H1 (cell line): ENCODE data around the gene DYSF. TPM values are rescaled to one million over a fixed set of nuclear protein-coding genes. Genes with fewer than 3 reads are reported as not detected.

Experiments
- CTCF ChIA-PET: fragments of 300-600 bp; sonication (Branson Sonifier 250); formaldehyde crosslinking; loops from one replicate; lab custom pipeline; 2021; ENCODE audit not compliant: partially characterized antibody; lab: Charles Lee
- POLR2A ChIA-PET: fragments of 300-600 bp; sonication (Branson Sonifier 250); formaldehyde crosslinking; loops from one replicate; lab custom pipeline; 2021; ENCODE audit warnings: inconsistent platforms; ENCODE audit not compliant: partially characterized antibody; lab: Charles Lee
- DNase-seq, 2 experiments: peaks; one replicate each; pipeline versions ENCODE4 v3.0.0 to v3.0.0-alpha.2; 2010 to 2022; ENCODE audit warnings: low spot score in 2 of 2, low read depth in 1 of 2, mixed read lengths in 1 of 2
- FAIRE-seq: peaks from 2 replicates; lab custom pipeline; 2011; peaks lifted over from hg19 to GRCh38; lab: Jason Lieb, UNC
- H2AFZ ChIP-seq: 2 replicates; pipeline ENCODE4 v1.8.1; 2012; ENCODE audit warnings: low read length, inconsistent platforms
- H2AK5ac ChIP-seq: 2 replicates; pipeline ENCODE4 v1.6.1; 2013; ENCODE audit warnings: low read depth, low read length
- H2BK120ac ChIP-seq: replicated peaks from 2 replicates; pipeline ENCODE3; 2013; ENCODE audit warnings: low read depth, low read length, inconsistent platforms
- H2BK12ac ChIP-seq: 2 replicates; pipeline ENCODE4 v1.6.1; 2013; ENCODE audit warnings: low read depth, low read length
- H2BK15ac ChIP-seq: 2 replicates; pipeline ENCODE4 v1.6.1; 2013; ENCODE audit warnings: low read length
- H2BK20ac ChIP-seq: 2 replicates; pipeline ENCODE4 v1.6.1; 2013; ENCODE audit warnings: low read length
- H2BK5ac ChIP-seq: 2 replicates; pipeline ENCODE4 v1.6.1; 2013; ENCODE audit warnings: low read depth, low read length
- H3K14ac ChIP-seq: 2 replicates; pipeline ENCODE4 v1.6.1; 2013; ENCODE audit warnings: inconsistent platforms; ENCODE audit not compliant: insufficient read length
- H3K18ac ChIP-seq: 2 replicates; pipeline ENCODE4 v1.6.1; 2013; ENCODE audit warnings: low read length; ENCODE audit errors: extremely low read depth
- H3K23ac ChIP-seq: 2 replicates; pipeline ENCODE4 v1.6.1; 2013; ENCODE audit warnings: inconsistent platforms; ENCODE audit not compliant: insufficient read length
- H3K23me2 ChIP-seq: 2 replicates; pipeline ENCODE4 v1.6.1; 2013; ENCODE audit warnings: low read depth, low read length
- H3K27ac ChIP-seq: 2 replicates; pipeline ENCODE4 v1.6.1; 2011; ENCODE audit warnings: low read depth, low read length, inconsistent platforms
- H3K27me3 ChIP-seq, 4 experiments: replicated peaks in 1 of 4; 1 replicate in 1 of 4; 2 replicates in 3 of 4; pipeline versions ENCODE4 v1.6.1 to v1.8.1; 2011 to 2013; ENCODE audit warnings: low read length in 3 of 4, mild to moderate bottlenecking in 3 of 4, inconsistent platforms in 2 of 4, mixed read lengths in 2 of 4, moderate library complexity in 1 of 4; ENCODE audit not compliant: control insufficient read depth in 3 of 4, insufficient read depth in 3 of 4; ENCODE audit errors: extremely low read depth in 1 of 4
- H3K36me3 ChIP-seq, 4 experiments: 2 replicates each; pipeline versions ENCODE4 v1.6.1 to v1.8.1; 2011 to 2013; ENCODE audit warnings: mild to moderate bottlenecking in 4 of 4, low read length in 3 of 4, moderate library complexity in 2 of 4, control low read depth in 1 of 4, inconsistent platforms in 1 of 4; ENCODE audit not compliant: insufficient read depth in 4 of 4, control insufficient read depth in 2 of 4
- H3K4ac ChIP-seq: replicated peaks from 2 replicates; pipeline ENCODE3; 2013; ENCODE audit warnings: low read length, low read depth, mixed read lengths, inconsistent platforms; ENCODE audit not compliant: insufficient read length
- H3K4me1 ChIP-seq, 4 experiments: replicated peaks in 1 of 4; 1 replicate in 1 of 4; 2 replicates in 3 of 4; pipeline versions ENCODE4 v1.6.1 to v1.8.1; 2011 to 2013; ENCODE audit warnings: low read length in 3 of 4, inconsistent platforms in 2 of 4, mixed read lengths in 1 of 4; ENCODE audit not compliant: insufficient read depth in 4 of 4, control insufficient read depth in 3 of 4
- H3K4me2 ChIP-seq, 2 experiments: 2 replicates each; pipeline versions ENCODE4 v1.6.1 to v1.8.1; 2011 to 2013; ENCODE audit warnings: low read depth in 2 of 2, low read length in 2 of 2, control low read depth in 1 of 2, inconsistent platforms in 1 of 2, mild to moderate bottlenecking in 1 of 2; ENCODE audit not compliant: insufficient read depth in 1 of 2
- H3K4me3 ChIP-seq, 4 experiments: fragments of 200-600, 300-600 bp in 1 of 4; sonication (generic), shearing (Covaris generic), sonication (Bioruptor Twin) in 1 of 4; 2 replicates each; pipeline versions ENCODE4 v1.5.1 to v1.8.1; 2011 to 2016; ENCODE audit warnings: low read length in 4 of 4, low read depth in 3 of 4, control low read depth in 2 of 4, inconsistent platforms in 2 of 4, mild to moderate bottlenecking in 2 of 4, mixed read lengths in 1 of 4, moderate library complexity in 1 of 4; ENCODE audit not compliant: insufficient read depth in 2 of 4; ENCODE audit errors: extremely low read depth in 1 of 4
- H3K56ac ChIP-seq: replicated peaks from 2 replicates; pipeline ENCODE3; 2013; ENCODE audit warnings: low read depth, mild to moderate bottlenecking, mixed read lengths, low read length, inconsistent platforms; ENCODE audit not compliant: insufficient read length
- H3K79me1 ChIP-seq: 2 replicates; pipeline ENCODE4 v1.6.1; 2013; ENCODE audit warnings: low read depth, low read length, control low read depth
- H3K79me2 ChIP-seq, 2 experiments: 2 replicates each; pipeline versions ENCODE4 v1.6.1 to v1.8.1; 2012 to 2013; ENCODE audit warnings: low read length in 2 of 2, mild to moderate bottlenecking in 2 of 2, inconsistent platforms in 1 of 2; ENCODE audit not compliant: insufficient read depth in 2 of 2, control insufficient read depth in 1 of 2
- H3K9ac ChIP-seq, 4 experiments: replicated peaks in 1 of 4; 1 replicate in 1 of 4; 2 replicates in 3 of 4; pipeline versions ENCODE4 v1.6.1 to v1.8.1; 2011 to 2013; ENCODE audit warnings: low read depth in 3 of 4, low read length in 3 of 4, control low read depth in 2 of 4, mild to moderate bottlenecking in 2 of 4, moderate library complexity in 2 of 4, inconsistent platforms in 1 of 4; ENCODE audit errors: extremely low read depth in 1 of 4
- H3K9me3 ChIP-seq, 2 experiments: 2 replicates each; pipeline versions ENCODE4 v1.6.1 to v1.8.1; 2012 to 2013; ENCODE audit warnings: mild to moderate bottlenecking in 2 of 2, moderate library complexity in 2 of 2, control low read depth in 1 of 2, inconsistent platforms in 1 of 2, low read depth in 1 of 2, low read length in 1 of 2, mixed read lengths in 1 of 2; ENCODE audit not compliant: insufficient read depth in 2 of 2
- H4K20me1 ChIP-seq, 2 experiments: replicated peaks in 1 of 2; 2 replicates each; pipeline versions ENCODE3 to v1.8.1; 2011 to 2013; ENCODE audit warnings: inconsistent platforms in 2 of 2, low read length in 2 of 2, mild to moderate bottlenecking in 1 of 2; ENCODE audit not compliant: insufficient read depth in 2 of 2, control insufficient read depth in 1 of 2
- H4K5ac ChIP-seq: 2 replicates; pipeline ENCODE4 v1.6.1; 2013; ENCODE audit warnings: low read length, low read depth, mixed read lengths, inconsistent platforms; ENCODE audit not compliant: insufficient read length
- H4K8ac ChIP-seq: 2 replicates; pipeline ENCODE4 v1.8.0; 2013; ENCODE audit warnings: mild to moderate bottlenecking, moderate library complexity, low read length, inconsistent platforms; ENCODE audit not compliant: insufficient read depth; ENCODE audit errors: extremely low read depth
- H4K91ac ChIP-seq: replicated peaks from 2 replicates; pipeline ENCODE3; 2013; ENCODE audit warnings: low read length, mixed read lengths, inconsistent platforms; ENCODE audit not compliant: insufficient read length
- ASH2L ChIP-seq: fragments of 200-600, 300-600 bp; sonication (generic); IDR thresholded peaks from one replicate; pipeline ENCODE4 v1.7.1; 2017; ENCODE audit warnings: low read length
- WGBS, 2 experiments: shearing (Covaris generic) in 1 of 2; methylation state at CpG; one replicate each; pipeline versions ENCODE4 v1.1.6 to v1.1.7; 2013 to 2015; ENCODE audit warnings: low lambda C conversion rate in 2 of 2, mixed read lengths in 2 of 2, inconsistent platforms in 1 of 2, low coverage in 1 of 2, missing lambda C conversion rate in 1 of 2; ENCODE audit not compliant: insufficient replicate concordance in 2 of 2, insufficient coverage in 1 of 2, insufficient read length in 1 of 2; ENCODE audit errors: extremely low coverage in 1 of 2, missing lambda C conversion rate in 1 of 2; 5-methylcytosine and 5-hydroxymethylcytosine counted together
- polyA plus RNA-seq, 7 experiments: library from polyadenylated mRNA; depleted of rRNA in 3 of 7; stranded (reverse) in 5 of 7; unstranded in 2 of 7; fragments of >200 nt in 5 of 7; fragments of 200-250 nt in 2 of 7; gene quantifications; 1 replicate in 5 of 7; 2 replicates in 1 of 7; 4 replicates in 1 of 7; pipeline versions ENCODE4 v1.2.1 to v1.2.3, GENCODE V29; 2011 to 2013; ENCODE audit warnings: missing spikeins in 2 of 7, mixed read lengths in 2 of 7
- total RNA-seq: library from RNA; stranded (reverse); fragmentation: NEBNext Ultra II Directional; extraction: Animal tissue kit (Norgen Biotek cat#: 25700); gene quantifications from 2 replicates; pipeline ENCODE4 v1.2.1, GENCODE V29; 2021

The DYSF gene
- total and polyA plus RNA-seq, 2 of the 8 experiments (the other 6 are each of a cell fraction or from before 2014, with no cell fraction given): 5.8 to 7.1 TPM

- Histone ChIP-seq H3K9ac (no peak overlapping the region), H3K14ac (no peak overlapping the region), H3K23ac (no peak overlapping the region), H3K9me3 (no peaks in the 10 kb centered on the region), H3K4me2 (no peak overlapping the region), H3K18ac (no peak overlapping the region), H3K56ac (no peak overlapping the region), H4K20me1 (no peaks in the 10 kb centered on the region), H3K27me3 (no peaks in the 10 kb centered on the region), H3K4me1 (peaks cover 0 to 6% (median 0%) of the 10 kb centered on the region in 4 experiments; a peak in 3 of 7 replicates), H3K4ac (no peak overlapping the region), H4K8ac (no peak overlapping the region), H2AK5ac (no peak overlapping the region), H3K27ac (no peak overlapping the region), H4K5ac (no peak overlapping the region), H3K36me3 (no peaks in the 10 kb centered on the region), H2AFZ (no peak overlapping the region), H2BK120ac (no peak overlapping the region), H2BK5ac (no peak overlapping the region), H3K4me3 (no peak overlapping the region), H2BK15ac (no peak overlapping the region), H4K91ac (no peak overlapping the region), H3K79me1 (no peaks in the 10 kb centered on the region), H2BK12ac (no peak overlapping the region), H3K79me2 (no peaks in the 10 kb centered on the region), H2BK20ac (no peak overlapping the region), H3K23me2 (no peaks in the 10 kb centered on the region)
- POLR2A ChIA-PET: no interaction called here
- CTCF ChIA-PET: interaction anchor here (0.6 to 22.8 kb wide), 14 partner anchors 8 to 546 kb away, joined by 3 to 386 read pairs (median 4); partner anchors contain the start of gene ZNF638
- 87% methylated on average over 5 of the region's 5 CpGs; no CpG with 5 or more reads in 1 of the 2 experiments for WGBS, 2 experiments
- DNase-seq (no peak), FAIRE-seq (no peak)
- TF ChIP-seq ASH2L: no peak
Measured at GRCh38 chr2:71556692-71557250, 103.4 kb downstream of the DYSF start.
